Measurements from ENCODE around the gene THNSL1.
"Not testable (repeated sequence)": the region's sequence is repeated elsewhere in the genome, so short reads cannot be mapped to it uniquely, and the experiment has no call there.

Gene THNSL1, protein sequence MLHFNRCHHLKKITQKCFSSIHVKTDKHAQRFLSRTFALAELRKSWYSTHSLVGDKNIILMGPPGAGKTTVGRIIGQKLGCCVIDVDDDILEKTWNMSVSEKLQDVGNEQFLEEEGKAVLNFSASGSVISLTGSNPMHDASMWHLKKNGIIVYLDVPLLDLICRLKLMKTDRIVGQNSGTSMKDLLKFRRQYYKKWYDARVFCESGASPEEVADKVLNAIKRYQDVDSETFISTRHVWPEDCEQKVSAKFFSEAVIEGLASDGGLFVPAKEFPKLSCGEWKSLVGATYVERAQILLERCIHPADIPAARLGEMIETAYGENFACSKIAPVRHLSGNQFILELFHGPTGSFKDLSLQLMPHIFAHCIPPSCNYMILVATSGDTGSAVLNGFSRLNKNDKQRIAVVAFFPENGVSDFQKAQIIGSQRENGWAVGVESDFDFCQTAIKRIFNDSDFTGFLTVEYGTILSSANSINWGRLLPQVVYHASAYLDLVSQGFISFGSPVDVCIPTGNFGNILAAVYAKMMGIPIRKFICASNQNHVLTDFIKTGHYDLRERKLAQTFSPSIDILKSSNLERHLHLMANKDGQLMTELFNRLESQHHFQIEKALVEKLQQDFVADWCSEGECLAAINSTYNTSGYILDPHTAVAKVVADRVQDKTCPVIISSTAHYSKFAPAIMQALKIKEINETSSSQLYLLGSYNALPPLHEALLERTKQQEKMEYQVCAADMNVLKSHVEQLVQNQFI

DNA sequence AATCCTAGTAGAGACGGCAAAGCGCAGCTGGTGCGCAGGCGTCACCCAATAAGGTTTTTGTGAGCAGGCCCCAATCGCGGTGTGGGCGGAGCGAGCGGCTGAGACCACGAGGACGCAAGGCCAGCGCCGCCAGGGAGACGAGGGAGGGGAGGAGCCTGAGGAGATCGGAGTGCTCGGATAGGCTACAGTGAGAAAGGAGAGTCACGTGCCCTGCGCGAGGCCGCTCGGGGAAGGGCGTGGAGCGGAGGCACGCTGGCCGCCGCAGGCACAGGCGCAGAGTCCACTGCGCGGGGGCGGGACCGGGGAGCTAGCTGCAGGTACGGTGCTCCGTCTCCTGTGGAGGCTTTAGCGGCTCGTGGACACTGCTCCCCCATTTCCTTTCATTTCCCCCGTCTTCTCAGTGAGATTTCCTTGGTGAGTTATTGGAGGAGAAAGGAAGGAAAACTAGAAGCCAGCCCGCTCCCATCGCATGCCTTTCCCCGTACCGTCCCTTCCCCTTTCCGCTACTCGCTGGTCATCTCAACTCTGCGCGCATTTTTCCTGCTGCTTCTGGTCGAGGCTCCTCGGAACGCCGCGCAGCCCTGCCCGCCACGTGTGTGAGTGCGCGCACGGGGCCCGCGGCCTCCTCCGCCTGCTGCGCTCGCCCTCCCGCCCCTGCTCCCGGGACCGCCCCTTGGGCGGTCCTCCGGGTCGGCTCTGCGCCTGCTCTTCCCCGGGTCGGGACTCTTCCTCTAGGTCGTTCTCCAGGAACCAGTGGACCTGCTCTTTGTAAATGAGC, at the start of gene THNSL1:
TSS of gene THNSL1 (plus strand) at position 237 of the 778 bp plus-strand sequence. CDS start 6,612 bp downstream, outside the sequence.
- H3K79me2 ChIP-seq (ENCODE audit: control insufficient read depth, low read length) = peaks cover 18% of the 10 kb centered on the region
- TF ChIP-seq EZH2phosphoT487 (IDR thresholded peaks at IDR 0.05; ENCODE audit: borderline replicate concordance, low read length) = no peak
- TF ChIP-seq, protein P1, sequence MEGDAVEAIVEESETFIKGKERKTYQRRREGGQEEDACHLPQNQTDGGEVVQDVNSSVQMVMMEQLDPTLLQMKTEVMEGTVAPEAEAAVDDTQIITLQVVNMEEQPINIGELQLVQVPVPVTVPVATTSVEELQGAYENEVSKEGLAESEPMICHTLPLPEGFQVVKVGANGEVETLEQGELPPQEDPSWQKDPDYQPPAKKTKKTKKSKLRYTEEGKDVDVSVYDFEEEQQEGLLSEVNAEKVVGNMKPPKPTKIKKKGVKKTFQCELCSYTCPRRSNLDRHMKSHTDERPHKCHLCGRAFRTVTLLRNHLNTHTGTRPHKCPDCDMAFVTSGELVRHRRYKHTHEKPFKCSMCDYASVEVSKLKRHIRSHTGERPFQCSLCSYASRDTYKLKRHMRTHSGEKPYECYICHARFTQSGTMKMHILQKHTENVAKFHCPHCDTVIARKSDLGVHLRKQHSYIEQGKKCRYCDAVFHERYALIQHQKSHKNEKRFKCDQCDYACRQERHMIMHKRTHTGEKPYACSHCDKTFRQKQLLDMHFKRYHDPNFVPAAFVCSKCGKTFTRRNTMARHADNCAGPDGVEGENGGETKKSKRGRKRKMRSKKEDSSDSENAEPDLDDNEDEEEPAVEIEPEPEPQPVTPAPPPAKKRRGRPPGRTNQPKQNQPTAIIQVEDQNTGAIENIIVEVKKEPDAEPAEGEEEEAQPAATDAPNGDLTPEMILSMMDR (IDR thresholded peaks at IDR 0.05; ENCODE audit: low read depth, low read length, poor library complexity, severe bottlenecking) = no peak
- peak within 1 kb of the TSS; percentile 95 for H3K4me2 ChIP-seq (ENCODE audit: low read length)
- peak within 1 kb of the TSS; percentile 69 for H3K27ac ChIP-seq (ENCODE audit: low read depth, low read length)
- no peaks in the 10 kb centered on the region for H3F3A ChIP-seq (ENCODE audit: control insufficient read depth, insufficient read depth)
- 0 out of 2 replicates have a peak, but pooled peaks cover 3% of the 10 kb centered on the region for H3K9me3 ChIP-seq (ENCODE audit: control insufficient read depth, insufficient read depth, low read length)
- H4K20me1 ChIP-seq (ENCODE audit: control insufficient read depth, insufficient read depth, low read depth, low read length) = no peaks in the 10 kb centered on the region
- H3K36me3 ChIP-seq (ENCODE audit: control insufficient read depth, low read length) = no peaks in the 10 kb centered on the region; the same call in none of the 2 replicates
- peak within 1 kb of the TSS; percentile 80 for H3K4me3 ChIP-seq (ENCODE audit: low read length)
- no peaks in the 10 kb centered on the region for H3K27me3 ChIP-seq (ENCODE audit: control insufficient read depth, low read length)
- H3K9me2 ChIP-seq (replicated peaks; ENCODE audit: control insufficient read depth, low read length) = no peaks in the 10 kb centered on the region
- peaks cover 19% of the 10 kb centered on the region for H3K4me1 ChIP-seq (ENCODE audit: control insufficient read depth, low read length)

DNA sequence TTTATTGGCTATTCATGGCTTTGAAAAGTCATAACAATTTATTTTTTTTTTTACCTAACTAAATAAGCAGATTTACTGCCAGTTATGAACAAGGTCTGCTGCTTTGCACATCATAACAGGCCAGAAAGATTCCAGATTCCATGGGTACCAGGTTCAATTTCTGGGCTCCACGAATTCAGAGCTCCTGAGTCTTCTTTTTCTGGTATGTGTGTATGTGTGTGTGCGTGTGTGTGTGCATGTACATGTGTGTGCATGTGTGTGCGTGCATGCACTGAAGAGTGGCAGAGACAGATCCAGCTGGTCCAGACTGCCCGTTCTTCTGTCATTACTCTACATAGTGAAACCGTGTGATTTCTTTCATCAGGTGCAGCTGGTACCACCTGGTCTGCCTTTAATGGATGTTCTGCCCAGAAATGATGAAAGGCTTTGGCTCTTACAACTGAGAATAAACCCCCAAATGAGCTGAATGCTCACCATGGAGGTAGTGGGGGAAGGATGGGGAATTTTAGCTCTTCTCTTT, 49.4 kb upstream of the THNSL1 start:
- H3K27ac ChIP-seq (ENCODE audit: low read depth, low read length) = no peak overlapping the region

DNA sequence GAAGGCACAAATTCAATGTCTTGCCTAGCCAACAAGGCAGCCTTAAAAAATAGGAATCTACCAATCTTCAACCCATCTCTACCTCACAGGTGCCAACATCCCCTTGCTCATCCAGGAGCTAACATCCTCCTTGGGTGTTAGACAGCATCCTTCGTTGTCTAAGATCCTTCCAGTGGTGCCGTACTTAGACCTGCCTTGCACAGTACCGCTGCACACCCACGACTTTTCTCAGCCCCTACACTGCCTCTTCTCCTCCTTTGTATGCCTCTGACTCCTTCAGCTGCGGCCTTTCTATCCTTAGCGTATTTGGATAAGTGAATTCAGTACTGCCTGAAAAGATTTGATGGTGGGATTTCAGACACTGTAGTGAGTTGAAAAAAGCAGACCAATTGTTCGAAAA, 48.1 kb upstream of the THNSL1 start:
- no peaks in the 10 kb centered on the region for H3K9me3 ChIP-seq (ENCODE audit: control insufficient read depth, insufficient read depth, low read length)
- no peak overlapping the region for H3K4me2 ChIP-seq (ENCODE audit: low read length)
- TF ChIP-seq, protein P1 (IDR thresholded peaks at IDR 0.05; ENCODE audit: low read depth, low read length, poor library complexity, severe bottlenecking) = no peak
- no peak for TF ChIP-seq EZH2phosphoT487 (IDR thresholded peaks at IDR 0.05; ENCODE audit: borderline replicate concordance, low read length)
- H3F3A ChIP-seq (ENCODE audit: control insufficient read depth, insufficient read depth) = no peaks in the 10 kb centered on the region
- H3K79me2 ChIP-seq (ENCODE audit: control insufficient read depth, low read length) = no peaks in the 10 kb centered on the region
- H4K20me1 ChIP-seq (ENCODE audit: control insufficient read depth, insufficient read depth, low read depth, low read length) = no peaks in the 10 kb centered on the region
- no peak overlapping the region for H3K27ac ChIP-seq (ENCODE audit: low read depth, low read length)
- no peak overlapping the region for H3K4me3 ChIP-seq (ENCODE audit: low read length)
- H3K4me1 ChIP-seq (ENCODE audit: control insufficient read depth, low read length) = no peaks in the 10 kb centered on the region
- no peaks in the 10 kb centered on the region for H3K9me2 ChIP-seq (replicated peaks; ENCODE audit: control insufficient read depth, low read length)
- H3K27me3 ChIP-seq (ENCODE audit: control insufficient read depth, low read length) = 0 out of 2 replicates have a peak, but pooled peaks cover 2% of the 10 kb centered on the region
- no peaks in the 10 kb centered on the region for H3K36me3 ChIP-seq (ENCODE audit: control insufficient read depth, low read length)

More for the DNA sequence above, 49.4 kb upstream of the THNSL1 start:
- H4K20me1 ChIP-seq (ENCODE audit: control insufficient read depth, insufficient read depth, low read depth, low read length) = no peaks in the 10 kb centered on the region
- H3K4me3 ChIP-seq (ENCODE audit: low read length) = no peak overlapping the region
- TF ChIP-seq, protein P1 (IDR thresholded peaks at IDR 0.05; ENCODE audit: low read depth, low read length, poor library complexity, severe bottlenecking) = no peak
- TF ChIP-seq EZH2phosphoT487 (IDR thresholded peaks at IDR 0.05; ENCODE audit: borderline replicate concordance, low read length) = no peak
- H3K4me2 ChIP-seq (ENCODE audit: low read length) = no peak overlapping the region
- H3K9me2 ChIP-seq (replicated peaks; ENCODE audit: control insufficient read depth, low read length) = no peaks in the 10 kb centered on the region
- H3K9me3 ChIP-seq (ENCODE audit: control insufficient read depth, insufficient read depth, low read length) = no peaks in the 10 kb centered on the region
- no peaks in the 10 kb centered on the region for H3K36me3 ChIP-seq (ENCODE audit: control insufficient read depth, low read length)
- no peaks in the 10 kb centered on the region for H3K79me2 ChIP-seq (ENCODE audit: control insufficient read depth, low read length)
- no peaks in the 10 kb centered on the region for H3F3A ChIP-seq (ENCODE audit: control insufficient read depth, insufficient read depth)
- 0 out of 2 replicates have a peak, but pooled peaks cover 5% of the 10 kb centered on the region for H3K27me3 ChIP-seq (ENCODE audit: control insufficient read depth, low read length)
- no peaks in the 10 kb centered on the region for H3K4me1 ChIP-seq (ENCODE audit: control insufficient read depth, low read length)

DNA sequence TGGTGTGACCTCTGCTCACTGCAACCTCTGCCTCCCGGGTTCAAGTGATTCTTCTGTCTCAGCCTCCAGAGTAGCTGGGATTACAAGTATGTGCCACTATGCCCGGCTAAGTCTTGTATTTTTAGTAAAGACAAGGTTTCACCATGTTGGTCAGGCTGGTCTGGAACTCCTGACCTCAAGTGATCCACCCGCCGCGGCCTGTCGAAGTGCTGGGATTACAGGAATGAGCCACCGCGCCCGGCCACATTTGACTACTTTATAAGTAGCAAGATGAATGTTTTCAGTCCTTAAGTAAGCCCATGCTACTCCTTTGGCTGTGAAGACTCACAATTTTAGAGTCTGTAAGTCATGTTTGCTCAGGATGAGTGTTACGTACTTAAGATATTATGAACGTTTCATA, 47.5 kb upstream of the THNSL1 start:
- not testable (repeated sequence) for H3K27me3 ChIP-seq (ENCODE audit: control insufficient read depth, low read length); H3K4me3 ChIP-seq (ENCODE audit: low read length); H3K4me2 ChIP-seq (ENCODE audit: low read length); H3K4me1 ChIP-seq (ENCODE audit: control insufficient read depth, low read length); H3F3A ChIP-seq (ENCODE audit: control insufficient read depth, insufficient read depth); H4K20me1 ChIP-seq (ENCODE audit: control insufficient read depth, insufficient read depth, low read depth, low read length); H3K79me2 ChIP-seq (ENCODE audit: control insufficient read depth, low read length); H3K27ac ChIP-seq (ENCODE audit: low read depth, low read length); H3K9me2 ChIP-seq (replicated peaks; ENCODE audit: control insufficient read depth, low read length); H3K36me3 ChIP-seq (ENCODE audit: control insufficient read depth, low read length); H3K9me3 ChIP-seq (ENCODE audit: control insufficient read depth, insufficient read depth, low read length)

Measured in DOHH2 (cell line).